Nephron progenitor cell (in vitro differentiated cells): ENCODE measurements around the gene RNU6-7.

ENCODE experiments used
- DNase-seq: peaks from one replicate; pipeline ENCODE4 v3.0.0; 2021
- H3K27ac Mint-ChIP-seq: 2 replicates; pipeline ENCODE4 v1.8.0; 2021; ENCODE audit warnings: mild to moderate bottlenecking, moderate library complexity, mixed read lengths
- H3K27me3 Mint-ChIP-seq: 2 replicates; pipeline ENCODE4 v1.8.0; 2021; ENCODE audit warnings: mild to moderate bottlenecking, low read depth, mixed read lengths; ENCODE audit not compliant: poor library complexity
- H3K36me3 Mint-ChIP-seq: 2 replicates; pipeline ENCODE4 v1.8.0; 2021; ENCODE audit warnings: low read depth, mixed read lengths
- H3K4me1 Mint-ChIP-seq: 2 replicates; pipeline ENCODE4 v1.8.0; 2021; ENCODE audit warnings: mixed read lengths
- H3K4me3 Mint-ChIP-seq: 2 replicates; pipeline ENCODE4 v1.8.0; 2021; ENCODE audit warnings: mild to moderate bottlenecking, moderate library complexity, mixed read lengths
- H3K9me3 Mint-ChIP-seq: 2 replicates; pipeline ENCODE4 v1.8.0; 2021; ENCODE audit warnings: mild to moderate bottlenecking, moderate library complexity, mixed read lengths
- CTCF ChIP-seq: fragments of 200-600 bp; sonication (generic); IDR thresholded peaks from 2 replicates; pipeline ENCODE4 v1.5.0; 2021; ENCODE audit warnings: antibody characterized with exemption

The RNU6-7 gene

GRCh38 chr14:32205984-32206383, 4.1 kb downstream of the RNU6-7 start:
- Mint-ChIP-seq H3K27ac (no peak overlapping the region), H3K4me1 (peaks cover 12% of the 10 kb centered on the region), H3K27me3 (peaks cover 19% of the 10 kb centered on the region), H3K4me3 (no peak overlapping the region), H3K36me3 (no peaks in the 10 kb centered on the region), H3K9me3 (no peaks in the 10 kb centered on the region)
- DNase-seq, result no peak
- TF ChIP-seq CTCF, result no peak

- no peak for TF ChIP-seq CTCF
- Mint-ChIP-seq H3K27ac (no peak overlapping the region), H3K27me3 (peaks cover 18% of the 10 kb centered on the region), H3K9me3 (no peaks in the 10 kb centered on the region), H3K4me3 (no peak overlapping the region), H3K36me3 (no peaks in the 10 kb centered on the region), H3K4me1 (peaks cover 11% of the 10 kb centered on the region)
- no peak for DNase-seq
These were observed 4.7 kb downstream of the RNU6-7 start for GRCh38 chr14:32206552-32206951.

- Mint-ChIP-seq H3K36me3 (no peaks in the 10 kb centered on the region), H3K4me3 (no peak overlapping the region), H3K27ac (no peak overlapping the region), H3K27me3 (peaks cover 7% of the 10 kb centered on the region), H3K9me3 (no peaks in the 10 kb centered on the region), H3K4me1 (peaks cover 11% of the 10 kb centered on the region)
- TF ChIP-seq CTCF, result no peak
- DNase-seq, result no peak
These were observed 6.6 kb downstream of the RNU6-7 start for GRCh38 chr14:32208490-32208889.

- DNase-seq, result no peak
- Mint-ChIP-seq H3K27me3 (peaks cover 7% of the 10 kb centered on the region), H3K4me3 (no peak overlapping the region), H3K4me1 (peaks cover 2% of the 10 kb centered on the region), H3K36me3 (no peaks in the 10 kb centered on the region), H3K9me3 (no peaks in the 10 kb centered on the region), H3K27ac (no peak overlapping the region)
- no peak for TF ChIP-seq CTCF
These were observed 7.6 kb downstream of the RNU6-7 start for GRCh38 chr14:32209471-32209870.

- no peak for DNase-seq
- TF ChIP-seq CTCF, result no peak
These were observed 9.2 kb downstream of the RNU6-7 start for GRCh38 chr14:32211068-32211404.

GRCh38 chr14:32212833-32213232, 11.0 kb downstream of the RNU6-7 start:
- H3K4me3 Mint-ChIP-seq, result no peak overlapping the region

More at GRCh38 chr14:32211068-32211404, 9.2 kb downstream of the RNU6-7 start:
- peaks cover 4% of the 10 kb centered on the region for H3K27me3 Mint-ChIP-seq
- H3K36me3 Mint-ChIP-seq, result no peaks in the 10 kb centered on the region
- no peaks in the 10 kb centered on the region for H3K4me1 Mint-ChIP-seq
- H3K4me3 Mint-ChIP-seq, result no peak overlapping the region
- no peak overlapping the region for H3K27ac Mint-ChIP-seq
- no peaks in the 10 kb centered on the region for H3K9me3 Mint-ChIP-seq

More at GRCh38 chr14:32212833-32213232, 11.0 kb downstream of the RNU6-7 start:
- H3K4me1 Mint-ChIP-seq, result no peaks in the 10 kb centered on the region
- TF ChIP-seq CTCF, result no peak
- peaks cover 4% of the 10 kb centered on the region for H3K27me3 Mint-ChIP-seq
- H3K36me3 Mint-ChIP-seq, result no peaks in the 10 kb centered on the region
- no peaks in the 10 kb centered on the region for H3K9me3 Mint-ChIP-seq
- H3K27ac Mint-ChIP-seq, result no peak overlapping the region
- DNase-seq, result no peak
